ENCODE measurements around the gene FXYD6.

FXYD6 gene

DNA sequence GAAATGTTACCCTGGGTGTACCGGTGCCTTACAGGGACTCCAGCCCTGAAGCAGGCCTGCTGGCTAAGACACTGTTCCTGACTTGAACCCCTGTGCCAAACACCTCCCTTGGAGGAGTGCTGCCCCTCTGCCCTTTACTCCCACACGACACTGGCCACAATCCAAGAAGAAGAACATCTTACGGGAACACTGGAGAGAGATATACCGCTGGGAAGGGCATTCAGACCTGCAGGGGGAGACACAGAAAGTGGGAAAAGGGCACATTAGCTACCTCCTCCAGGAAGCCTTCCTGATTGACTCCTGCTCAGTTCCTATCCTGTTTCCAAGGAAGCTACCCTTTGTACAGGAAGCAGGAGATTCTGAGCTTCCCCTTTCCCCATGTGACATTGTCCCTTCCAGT lies 34.1 kb upstream of the FXYD6 start:
- no peak for DNase-seq (ENCODE audit: low read depth)

DNA sequence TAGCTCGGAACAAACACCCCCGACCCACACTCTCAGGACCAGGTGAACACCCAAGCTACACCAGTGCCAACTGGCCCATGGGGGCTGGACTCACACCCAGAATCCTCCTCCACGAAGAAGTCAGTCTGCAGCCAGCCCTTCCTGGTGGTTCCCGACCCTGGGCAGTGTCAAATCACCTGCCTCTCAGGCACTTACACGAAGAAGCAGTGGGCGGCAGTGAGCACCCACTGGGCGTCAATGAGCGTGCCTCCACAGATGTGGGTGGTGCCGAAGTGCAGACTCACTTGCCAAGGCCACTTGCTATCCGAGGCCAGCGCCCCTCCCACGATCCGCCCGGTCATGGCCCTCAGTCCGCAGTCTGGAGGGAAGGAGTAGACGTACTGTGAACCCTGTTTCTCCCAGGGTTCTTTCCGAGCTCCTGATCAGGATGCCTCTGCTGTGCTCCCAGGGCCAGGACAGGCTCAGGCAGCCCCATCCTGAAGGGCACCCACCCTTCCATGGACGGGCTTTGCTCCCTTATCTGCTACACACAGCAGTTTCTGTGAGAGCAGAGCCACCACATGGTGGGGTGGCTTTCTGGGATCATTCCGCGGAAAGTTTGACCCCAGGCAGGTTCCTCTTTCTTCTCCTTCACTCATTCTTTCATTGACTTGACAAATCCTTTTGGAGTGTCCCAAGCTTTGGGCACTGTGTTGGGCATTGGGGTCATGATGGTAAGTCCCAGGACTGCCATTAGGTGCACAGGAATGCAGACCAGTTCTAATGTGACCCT lies 33.3 kb upstream of the FXYD6 start:
- DNase-seq (ENCODE audit: low read depth), result no peak

DNA sequence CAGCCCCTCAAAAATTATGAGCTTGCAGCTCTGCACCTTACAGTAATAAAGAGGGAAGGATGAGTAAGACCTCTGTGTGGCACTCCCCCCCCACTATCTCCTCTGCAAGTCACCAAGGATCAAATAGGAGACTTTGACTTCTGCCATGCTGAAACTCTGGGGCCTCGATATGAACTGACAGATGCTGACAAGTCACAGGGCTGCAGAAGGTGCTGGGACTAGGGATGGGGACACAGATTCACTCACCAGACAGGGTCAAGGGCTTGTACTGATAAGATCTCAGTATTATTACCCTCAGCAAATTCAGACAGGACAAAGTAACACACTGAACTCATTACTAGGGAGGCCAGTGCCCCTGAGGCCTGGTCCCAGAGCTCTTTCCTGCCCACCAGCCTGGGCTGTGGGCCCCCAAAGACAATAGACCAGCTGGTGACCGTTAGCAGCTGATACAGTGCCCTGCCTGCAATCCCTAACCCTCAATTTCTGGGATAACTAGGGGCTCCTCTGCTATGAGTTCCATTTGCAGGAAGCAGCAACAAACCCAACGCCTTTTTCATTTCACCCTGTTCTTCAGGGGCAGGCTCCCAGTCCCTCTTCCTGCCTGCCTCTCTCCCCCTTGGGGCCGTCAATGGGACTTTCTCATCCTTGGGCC lies 32.6 kb upstream of the FXYD6 start:
- no peak for DNase-seq (ENCODE audit: low read depth)

DNA sequence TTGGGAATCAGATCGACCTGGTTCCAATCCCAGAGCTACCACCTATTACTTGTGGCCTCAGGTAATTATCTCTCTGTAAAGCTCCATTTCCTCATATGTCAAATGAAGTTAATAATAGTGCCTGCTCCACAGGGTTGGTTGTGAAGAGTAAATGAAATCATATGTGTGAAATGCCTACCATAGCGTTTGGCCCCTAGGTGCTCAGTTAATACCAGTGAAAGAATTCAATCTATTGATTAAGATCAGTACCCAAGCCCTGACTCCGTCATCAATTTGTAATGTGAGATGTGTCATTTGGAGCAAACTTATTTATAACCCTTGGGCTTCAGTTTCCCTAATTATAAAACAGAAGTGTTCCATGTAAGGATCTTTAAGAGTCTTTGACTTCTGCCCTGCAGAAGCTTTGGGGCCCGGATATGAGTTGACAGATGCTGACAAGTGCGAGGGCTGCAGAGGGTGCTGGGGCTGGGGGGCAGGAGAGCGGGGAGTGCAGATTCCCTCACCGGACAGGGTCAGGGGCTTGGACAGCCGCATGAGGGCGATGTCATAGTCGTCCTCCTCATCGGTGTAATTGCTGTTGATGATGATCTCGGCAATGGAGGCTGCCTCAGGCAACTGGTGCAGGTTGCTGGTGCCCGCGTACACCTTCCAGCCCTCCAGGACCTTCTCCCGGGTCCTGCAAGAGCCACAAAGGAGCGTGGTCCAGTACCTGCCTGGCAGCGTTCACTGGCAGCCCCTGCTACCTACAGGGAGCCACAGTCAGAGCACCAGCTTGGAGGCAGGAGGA lies 31.8 kb upstream of the FXYD6 start:
- DNase-seq (ENCODE audit: low read depth), result no peak

DNA sequence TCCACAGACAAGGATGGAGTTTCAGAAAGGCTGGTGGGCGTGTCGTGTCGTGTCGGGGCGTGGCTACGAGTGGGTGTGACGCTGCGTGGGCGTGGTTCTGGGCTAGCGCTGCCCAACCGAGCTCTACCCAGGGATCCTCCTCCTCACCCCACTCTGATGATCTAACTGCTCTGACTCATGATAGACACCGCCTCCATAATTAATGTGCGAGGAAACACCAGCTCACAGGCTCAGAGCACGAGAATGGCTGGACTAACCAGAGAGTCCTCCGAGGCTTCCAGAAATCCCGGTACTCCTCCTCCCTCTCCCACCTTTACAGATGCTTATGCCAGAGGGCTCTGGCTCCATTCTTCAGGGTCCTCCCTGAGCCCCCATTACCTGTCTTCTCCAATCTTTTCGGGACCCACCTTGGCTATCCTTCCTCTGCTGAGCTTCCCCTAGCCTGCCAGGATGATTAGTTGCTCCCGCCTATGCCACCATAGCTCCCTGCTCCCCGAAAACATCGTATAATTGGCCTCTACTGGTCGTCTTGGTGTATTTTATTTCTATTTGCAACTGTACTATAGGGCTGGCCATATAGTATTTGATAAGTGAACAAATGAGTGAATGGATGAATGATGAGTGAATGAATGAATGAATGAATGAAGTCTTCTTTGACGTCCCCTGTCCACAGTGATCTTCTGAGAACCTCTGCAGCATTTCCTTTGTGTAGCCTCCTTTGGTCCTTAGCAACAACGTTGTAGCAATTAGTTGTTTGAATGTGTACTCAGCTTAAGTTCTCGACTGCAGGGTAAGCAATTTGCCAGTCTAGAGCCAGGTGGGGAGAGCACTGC lies 31.0 kb upstream of the FXYD6 start:
- peak; percentile 96 for DNase-seq (ENCODE audit: low read depth)

DNA sequence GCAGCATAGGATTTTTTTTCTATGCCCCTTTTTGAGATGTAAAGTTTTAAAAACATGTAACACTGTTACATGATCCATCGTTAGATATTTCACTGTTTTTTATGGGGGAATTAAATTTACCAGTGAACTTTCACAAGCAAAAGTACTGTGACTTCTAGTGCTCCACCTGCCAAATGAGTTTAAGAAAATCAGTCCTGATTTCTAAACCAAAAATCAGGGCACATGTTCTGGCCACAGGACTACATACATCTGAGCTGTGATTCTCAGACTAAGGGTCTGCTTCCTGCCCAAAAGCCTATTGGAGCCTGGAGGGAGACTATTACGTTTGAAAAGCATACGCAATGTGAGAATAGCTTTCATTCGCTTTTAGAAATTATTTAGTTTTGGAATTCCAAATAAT lies 30.3 kb upstream of the FXYD6 start:
- no peak for DNase-seq (ENCODE audit: low read depth)

DNA sequence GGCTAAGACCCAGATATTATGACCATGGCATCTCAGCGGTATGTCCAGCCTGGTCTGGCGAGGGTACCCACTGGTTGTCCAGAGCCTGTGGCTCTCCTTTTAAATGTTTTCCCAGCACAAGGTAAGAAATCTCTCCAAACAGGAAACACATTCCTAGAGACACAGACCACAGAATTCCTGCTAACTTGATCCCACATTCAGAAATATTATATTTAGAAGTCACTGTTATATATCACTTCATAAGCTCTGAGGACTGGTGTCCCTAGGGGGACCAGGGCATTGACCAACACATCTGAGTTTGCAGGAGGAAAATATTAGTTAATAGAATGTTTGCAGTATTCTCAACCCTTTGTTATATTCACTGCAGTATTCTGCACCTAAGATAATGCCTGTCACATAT lies 29.7 kb upstream of the FXYD6 start:
- no peak for DNase-seq (ENCODE audit: low read depth)

- no peak for DNase-seq (ENCODE audit: low read depth)
Measured at GRCh38 chr11:117905524-117905923, 29.1 kb upstream of the FXYD6 start.

DNA sequence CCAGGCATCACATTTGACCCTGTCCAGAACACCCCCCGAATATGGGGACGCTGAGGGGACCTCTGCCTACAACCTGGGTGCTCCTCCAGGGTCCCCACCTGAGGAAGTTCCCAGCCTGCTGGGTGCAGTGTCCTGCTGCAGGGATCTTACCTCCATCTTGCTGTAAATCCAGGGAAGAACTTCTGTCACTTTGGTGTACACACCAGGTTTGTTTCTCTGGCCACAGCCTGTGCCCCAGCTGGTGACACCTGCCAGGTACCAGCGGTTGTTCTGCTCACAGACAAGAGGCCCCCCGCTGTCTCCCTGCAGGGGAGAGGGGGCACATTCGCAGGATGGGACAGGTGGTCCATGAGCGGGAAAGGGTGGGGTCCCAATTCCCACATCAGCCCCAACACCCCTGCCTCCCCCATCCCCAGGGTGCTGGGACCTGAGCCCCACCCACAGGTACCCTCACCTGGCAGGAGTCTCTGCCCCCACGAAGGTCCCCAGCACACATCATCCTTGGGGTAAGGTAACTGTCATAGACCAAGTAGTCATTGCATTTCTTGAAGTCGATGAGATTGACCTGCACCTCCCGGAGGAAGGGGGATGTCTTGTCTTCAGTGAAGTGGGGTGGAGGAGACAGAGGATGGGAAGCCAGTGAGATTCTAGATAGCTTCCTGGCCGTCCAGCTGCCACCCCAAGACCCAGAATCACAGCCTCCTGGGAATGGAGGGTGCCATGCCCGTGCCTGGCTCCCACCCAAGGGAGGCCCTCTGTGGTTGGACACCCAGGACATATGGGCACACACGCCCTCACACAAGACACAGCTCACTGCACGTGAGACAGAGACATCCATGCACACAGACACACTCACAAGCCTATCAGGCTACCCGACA lies 27.3 kb upstream of the FXYD6 start:
- no peak for DNase-seq (ENCODE audit: low read depth)

DNA sequence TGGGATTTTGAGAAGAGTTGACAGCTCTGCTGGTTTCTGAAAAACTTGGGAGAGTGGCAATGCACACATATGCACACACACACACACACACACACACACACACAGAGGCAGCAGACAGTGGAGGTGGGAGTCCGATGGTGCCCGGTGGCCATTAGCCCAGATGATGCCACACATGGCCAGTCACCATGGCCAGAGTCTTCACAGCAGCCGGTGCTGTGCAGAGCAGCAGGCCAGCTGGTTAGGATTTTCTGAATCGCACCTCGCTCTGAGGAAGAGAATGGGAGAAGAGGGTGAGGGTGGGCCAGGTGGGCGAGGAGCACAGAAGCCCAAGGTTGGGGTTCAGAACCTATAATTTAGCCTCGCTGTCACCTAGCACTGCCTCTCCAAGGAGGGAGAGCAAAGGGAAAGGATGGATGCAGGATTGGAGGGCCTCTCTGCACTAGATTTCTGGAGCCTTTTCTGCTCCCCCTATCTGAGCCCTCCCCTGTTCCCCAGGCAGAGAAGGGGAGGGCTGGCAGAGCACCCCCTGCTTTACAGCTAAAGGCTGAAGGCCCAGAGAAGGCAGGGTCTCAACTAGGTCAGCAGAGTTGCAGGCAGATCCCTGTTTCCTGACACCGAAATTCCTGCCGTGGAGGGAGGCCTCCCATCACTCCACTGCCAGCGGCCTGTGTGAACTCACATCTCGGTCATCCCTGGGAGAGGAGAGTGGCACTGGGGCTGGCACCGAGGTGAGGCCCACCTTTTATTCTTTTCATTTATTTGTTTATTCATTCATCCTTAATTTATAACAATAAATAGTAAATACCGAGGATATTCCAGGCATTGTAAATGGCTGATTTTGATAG lies 25.8 kb upstream of the FXYD6 start:
- no peak for DNase-seq (ENCODE audit: low read depth)

DNA sequence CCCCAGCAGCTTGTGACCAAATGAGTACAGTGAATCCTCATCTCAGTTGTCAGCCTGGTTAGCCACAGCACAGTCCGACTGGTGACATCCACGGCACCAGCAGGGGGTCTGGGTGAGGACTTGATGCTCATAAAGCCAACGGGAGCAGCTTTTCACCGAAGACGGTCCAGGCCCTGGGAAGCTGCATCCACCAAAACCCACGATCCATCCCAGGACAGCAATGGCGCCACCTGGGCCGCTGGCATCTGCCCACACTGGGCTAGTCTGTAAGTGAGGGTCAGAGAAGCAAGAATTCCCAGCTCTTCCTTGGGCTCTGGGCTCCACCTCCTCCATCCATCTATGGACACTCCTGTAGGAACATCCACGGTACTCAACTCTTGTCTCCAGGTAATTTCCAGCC lies 25.1 kb upstream of the FXYD6 start:
- no peak for DNase-seq (ENCODE audit: low read depth)

GRCh38 chr11:117900720-117901440 lies 24.4 kb upstream of the FXYD6 start:
- no peak for DNase-seq (ENCODE audit: low read depth)

DNA sequence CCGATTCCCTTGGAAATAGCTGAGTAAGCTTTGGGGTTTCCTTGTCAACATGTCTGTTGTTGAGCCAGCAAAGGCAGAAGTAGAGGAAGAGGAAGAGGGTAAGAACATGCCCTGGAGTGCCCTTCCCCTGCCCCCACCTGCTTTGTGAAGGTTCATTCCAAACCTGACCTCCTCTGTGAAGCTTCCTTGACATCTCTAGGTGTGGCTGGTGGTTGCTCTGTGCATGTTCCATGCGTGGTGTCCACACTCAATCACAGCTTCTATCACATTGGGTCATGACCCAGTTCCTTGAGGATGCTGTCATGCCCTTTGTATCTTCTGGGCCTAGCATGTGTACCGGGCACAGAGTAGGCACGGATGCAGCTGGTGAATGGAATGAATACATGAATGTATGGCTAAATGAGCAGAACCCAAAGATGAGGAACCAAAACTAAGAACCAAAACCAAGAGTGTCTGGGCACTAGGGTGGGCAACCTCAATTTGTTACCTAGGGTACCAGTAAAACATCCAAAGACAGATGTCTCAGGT lies 23.7 kb upstream of the FXYD6 start:
- no peak for DNase-seq (ENCODE audit: low read depth)

DNA sequence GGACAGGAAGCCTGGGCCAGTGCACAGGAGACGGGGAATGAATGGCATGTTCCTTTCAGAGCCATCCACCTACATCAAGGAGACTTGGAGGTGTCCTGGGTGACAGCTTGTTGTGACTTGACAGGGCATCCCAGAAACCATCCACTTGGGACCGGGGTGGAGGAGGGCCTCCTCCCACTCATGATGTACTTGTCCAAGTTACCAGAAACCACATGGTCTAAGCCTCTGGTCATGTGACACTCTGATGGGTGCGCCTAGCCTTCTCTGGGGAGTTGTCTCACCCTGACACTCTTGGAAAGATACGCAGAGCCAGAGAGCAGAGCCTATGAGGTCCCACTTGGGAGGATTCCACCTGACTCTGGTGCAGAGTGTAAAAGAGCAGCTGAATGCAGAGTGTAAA lies 21.6 kb upstream of the FXYD6 start:
- no peak for DNase-seq (ENCODE audit: low read depth)

DNA sequence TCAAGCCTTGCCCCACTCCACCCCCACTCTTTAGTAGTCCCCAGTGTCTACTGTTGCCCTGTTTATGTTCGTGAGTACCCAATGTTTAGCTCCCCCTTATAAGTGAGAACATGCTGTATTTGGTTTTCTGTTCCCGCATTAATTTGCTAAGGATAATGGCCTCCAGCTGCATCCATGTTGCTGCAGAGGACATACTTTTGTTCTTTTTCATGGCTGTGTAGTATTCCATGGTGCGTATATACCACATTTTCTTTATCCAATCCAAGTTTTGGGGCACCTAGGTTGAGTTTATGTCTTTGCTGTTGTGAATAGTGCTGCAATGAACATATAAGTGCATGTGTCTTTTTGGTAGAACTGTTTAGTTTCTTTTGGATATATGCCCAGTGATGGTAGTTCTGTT lies 16.2 kb upstream of the FXYD6 start:
- DNase-seq (ENCODE audit: low read depth), result no peak

GRCh38 chr11:117891362-117891761 lies 14.9 kb upstream of the FXYD6 start:
- DNase-seq (ENCODE audit: low read depth), result no peak

DNA sequence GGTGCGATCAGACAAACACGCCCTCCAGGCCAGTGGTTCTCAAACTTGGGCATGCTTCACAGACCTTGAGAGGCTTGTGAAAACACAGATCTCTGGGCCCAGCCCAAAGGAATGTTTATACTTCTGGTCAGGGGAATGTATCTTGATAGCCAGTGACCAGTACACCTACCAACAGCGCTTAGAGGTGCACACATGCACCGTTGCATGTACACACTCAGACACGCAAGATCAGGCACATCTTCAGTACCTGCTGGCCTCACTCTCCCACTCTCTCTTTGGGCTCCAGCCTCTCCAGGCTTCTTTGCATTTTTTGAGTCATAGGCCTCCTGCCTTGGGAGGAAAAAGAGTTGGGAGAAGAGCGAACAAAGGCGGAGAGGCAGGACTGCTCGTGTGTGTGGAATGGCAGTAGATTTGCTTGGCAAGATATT lies 11.7 kb upstream of the FXYD6 start:
- no peak for DNase-seq (ENCODE audit: low read depth)

DNA sequence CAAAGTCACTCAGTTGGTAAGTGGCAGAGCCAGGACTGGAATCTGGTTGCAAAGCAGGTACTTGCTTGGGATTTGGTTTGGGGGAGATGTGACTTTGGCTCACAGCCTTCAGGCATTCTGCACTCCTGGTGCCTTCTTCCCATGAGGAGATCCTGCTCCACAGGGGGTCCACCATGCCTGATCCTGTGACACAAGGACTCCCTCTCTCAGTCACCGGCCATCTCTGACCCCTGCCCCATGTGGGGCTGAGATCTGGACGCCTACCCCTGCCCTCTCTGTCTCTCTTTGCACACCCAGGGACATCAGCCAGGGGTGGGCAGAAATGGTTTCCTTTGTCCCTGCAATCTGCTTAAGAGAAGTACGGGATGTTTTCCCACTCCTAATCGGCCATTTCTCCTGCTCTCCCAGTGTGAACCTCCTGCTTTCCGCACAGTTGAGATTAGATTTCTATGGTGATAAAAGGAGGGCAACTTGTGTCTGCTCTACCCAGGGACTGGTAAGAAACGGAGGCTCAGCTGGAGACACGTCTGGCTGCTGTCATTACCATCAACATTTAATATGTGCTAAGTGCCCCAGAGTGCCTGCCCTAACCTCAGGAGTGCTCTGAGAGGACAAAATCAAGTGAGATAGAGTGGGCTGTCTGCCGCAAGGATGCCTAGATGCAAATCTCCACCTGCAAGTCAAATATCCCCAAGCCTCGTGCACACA lies 11.1 kb upstream of the FXYD6 start:
- DNase-seq (ENCODE audit: low read depth), result no peak

DNA sequence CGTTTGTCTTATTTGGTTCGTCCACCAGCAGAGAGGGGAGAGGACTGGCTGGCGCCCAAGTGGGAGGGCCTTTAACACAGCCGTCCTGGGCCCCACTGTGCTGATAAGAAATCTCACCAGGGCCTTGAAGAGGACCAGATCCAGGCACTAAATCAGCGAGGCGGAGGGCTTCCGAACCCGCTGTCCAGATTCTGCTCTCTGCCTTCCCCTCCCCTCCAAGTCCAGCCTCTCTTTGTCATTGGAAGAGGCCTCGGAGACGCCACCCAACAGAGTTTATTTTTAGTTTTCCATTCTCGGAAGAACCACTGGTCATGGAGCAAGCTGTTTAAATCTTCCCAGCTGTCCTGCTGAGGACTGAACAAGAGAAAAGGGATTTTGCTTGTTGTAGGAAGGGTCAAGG lies 9.3 kb upstream of the FXYD6 start:
- DNase-seq (ENCODE audit: low read depth), result peak; percentile 95
